LoVo (cell line): Measurements from ENCODE around the gene ZNF587B.
A peak's percentile ranks its signal among the peaks of the same experiment; 100 is the strongest.
"Not testable (repeated sequence)": the region's sequence is repeated elsewhere in the genome, so short reads cannot be mapped to it uniquely, and the experiment has no call there.

Experiments
- DNase-seq: peaks from one replicate; pipeline ENCODE4 v3.0.0-alpha.2; 2016; ENCODE audit warnings: low spot score

Gene ZNF587B

GRCh38 chr19:57830071-57830602 is at the start of gene ZNF587B:
Gene ZNF587B (plus strand): TSS chr19:57830299. CDS start chr19:57830529, 230 bp downstream.
- no peak for DNase-seq

DNA sequence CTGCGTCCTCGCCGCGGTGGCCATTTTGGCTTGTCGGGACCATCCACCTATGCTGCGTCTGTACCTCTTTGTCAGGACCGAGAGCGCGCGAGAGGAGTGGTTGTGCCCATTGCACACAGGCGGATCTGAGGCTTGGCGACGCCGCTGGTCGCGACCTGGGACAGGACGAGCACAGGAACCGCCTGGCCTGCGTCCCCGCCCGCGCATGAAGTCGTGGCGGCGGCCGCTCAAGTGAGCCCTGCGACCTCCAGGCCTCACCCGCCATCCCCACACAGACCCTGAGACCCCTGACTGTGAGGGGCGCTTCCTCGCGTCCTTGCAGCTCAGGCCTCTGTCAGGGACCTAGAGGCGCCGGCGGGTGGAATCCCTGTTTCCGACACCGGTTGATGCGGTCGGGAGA is 43.8 kb upstream of the ZNF587B start:
- DNase-seq = no peak

DNA sequence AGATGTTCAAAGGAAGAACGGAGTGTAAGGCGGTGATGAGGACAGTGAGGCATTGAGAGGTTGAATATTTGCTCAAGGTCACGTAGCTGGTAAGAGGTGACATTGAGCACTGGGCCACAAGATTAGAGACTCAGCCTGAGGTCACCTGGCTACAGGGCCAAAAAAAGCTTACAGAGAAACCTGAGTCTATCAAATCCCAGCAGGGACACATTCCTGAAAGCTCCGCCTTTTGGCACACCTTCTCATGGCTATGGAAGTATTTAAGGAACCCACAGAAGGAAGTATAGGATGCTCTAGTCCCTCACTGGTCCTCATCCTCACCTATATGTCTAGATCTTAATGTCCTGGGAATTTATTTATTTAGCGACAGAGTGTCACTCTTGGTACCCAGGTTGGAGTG is 43.2 kb upstream of the ZNF587B start:
- DNase-seq = no peak

DNA sequence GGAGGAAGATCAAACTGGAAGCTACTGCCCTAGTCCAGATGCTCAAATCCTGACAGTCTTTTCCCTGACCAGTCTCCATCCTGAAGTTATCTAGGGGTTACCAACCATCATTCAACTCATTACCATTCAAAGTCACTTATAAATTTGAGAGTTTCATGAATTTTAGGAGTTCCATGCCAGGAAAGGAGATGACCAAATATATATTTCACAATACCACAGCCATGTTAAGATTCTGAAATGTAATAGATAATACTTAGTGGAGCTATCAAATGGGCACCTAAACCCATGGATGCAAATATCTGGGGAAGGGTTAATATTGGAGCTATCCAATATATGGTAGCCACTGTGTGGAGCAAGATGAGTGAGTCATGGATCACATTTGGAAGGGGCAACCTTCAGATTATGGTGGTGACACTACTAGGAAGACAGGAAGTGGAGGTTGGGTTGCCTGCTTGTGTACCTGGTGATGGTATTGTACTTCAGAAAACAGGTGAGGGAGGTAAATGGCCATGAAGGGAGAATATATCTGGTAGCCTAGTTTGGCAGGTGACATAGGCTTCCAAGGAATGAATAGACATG is 41.9 kb upstream of the ZNF587B start:
- no peak for DNase-seq

GRCh38 chr19:57789288-57789687 is 40.8 kb upstream of the ZNF587B start:
- DNase-seq = no peak

DNA sequence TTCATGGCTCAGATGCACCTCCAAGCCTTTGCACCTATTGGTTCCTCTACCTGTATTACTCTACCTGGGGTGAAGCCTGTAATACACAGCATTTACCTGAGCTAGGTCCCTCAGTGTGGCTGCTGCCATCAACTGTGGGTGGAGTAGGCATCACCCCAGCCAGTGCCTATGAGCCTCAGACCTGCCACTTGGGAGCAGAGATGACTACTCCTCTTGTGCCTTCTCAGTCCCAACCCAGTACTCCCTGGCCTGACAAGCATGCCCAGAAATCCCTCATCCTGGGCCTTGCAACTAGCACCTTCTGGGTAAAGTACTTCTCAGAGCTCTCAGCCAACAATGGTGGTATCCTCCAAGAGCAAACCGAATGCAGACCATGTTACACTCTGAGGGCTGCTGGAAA is 33.5 kb upstream of the ZNF587B start:
- DNase-seq = not testable (repeated sequence)

DNA sequence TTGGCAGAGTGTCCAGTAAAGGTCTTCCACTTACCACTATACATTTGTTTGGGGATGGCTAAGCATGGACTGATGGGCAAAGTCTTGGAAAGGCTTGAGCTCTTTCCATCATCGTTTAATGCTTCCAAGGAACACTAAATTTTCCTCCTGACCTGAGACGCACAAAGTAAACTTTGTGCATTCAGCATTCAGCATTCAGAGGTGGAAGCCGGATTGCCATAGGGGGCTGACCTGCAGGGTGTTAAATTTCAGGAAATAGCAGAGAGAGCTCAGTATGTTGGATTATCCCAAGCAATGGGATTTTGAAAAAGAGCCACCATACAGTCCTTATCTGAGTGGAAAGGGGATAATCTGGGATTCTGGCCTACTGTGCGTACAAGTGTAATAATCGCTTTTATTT is 29.4 kb upstream of the ZNF587B start:
- no peak for DNase-seq

GRCh38 chr19:57802269-57802668 is 27.8 kb upstream of the ZNF587B start:
- DNase-seq = no peak

DNA sequence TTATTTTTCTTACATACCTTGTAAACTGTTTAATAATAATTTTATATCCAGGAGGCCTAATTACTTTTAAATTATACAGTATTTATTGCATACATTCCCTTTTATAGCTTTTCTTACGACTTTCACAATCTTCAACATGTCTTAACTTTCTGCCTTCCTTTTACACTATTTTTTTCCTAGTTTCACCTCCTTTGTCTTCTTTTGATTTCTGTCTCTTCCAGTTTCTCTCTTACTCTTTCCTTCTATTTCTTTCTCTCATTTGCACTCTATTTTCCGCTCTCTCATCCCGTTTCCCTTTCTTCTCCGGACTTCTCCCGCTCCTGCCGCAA is 26.9 kb upstream of the ZNF587B start:
- DNase-seq = no peak

- peak; percentile 44 for DNase-seq
Measured at GRCh38 chr19:57803594-57804325, 26.3 kb upstream of the ZNF587B start.

DNA sequence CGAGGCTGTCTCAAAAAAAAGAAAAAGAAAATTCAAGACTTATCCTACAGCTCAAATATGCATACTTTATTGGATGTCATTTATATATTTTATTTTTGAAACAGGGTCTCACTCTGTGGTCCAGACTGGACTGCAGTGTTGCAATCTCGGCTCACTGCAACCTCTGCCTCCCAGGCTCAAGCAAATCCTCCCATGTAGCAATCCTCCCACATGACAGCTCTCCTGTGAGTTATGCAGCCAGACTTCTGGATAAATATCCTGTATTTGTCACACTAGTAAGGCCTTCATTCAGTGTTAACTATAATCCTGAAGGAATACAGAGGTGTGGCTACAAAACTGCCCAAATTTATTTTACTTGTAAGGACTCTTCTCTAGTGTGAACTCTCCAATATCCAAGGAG is 22.6 kb upstream of the ZNF587B start:
- no peak for DNase-seq

DNA sequence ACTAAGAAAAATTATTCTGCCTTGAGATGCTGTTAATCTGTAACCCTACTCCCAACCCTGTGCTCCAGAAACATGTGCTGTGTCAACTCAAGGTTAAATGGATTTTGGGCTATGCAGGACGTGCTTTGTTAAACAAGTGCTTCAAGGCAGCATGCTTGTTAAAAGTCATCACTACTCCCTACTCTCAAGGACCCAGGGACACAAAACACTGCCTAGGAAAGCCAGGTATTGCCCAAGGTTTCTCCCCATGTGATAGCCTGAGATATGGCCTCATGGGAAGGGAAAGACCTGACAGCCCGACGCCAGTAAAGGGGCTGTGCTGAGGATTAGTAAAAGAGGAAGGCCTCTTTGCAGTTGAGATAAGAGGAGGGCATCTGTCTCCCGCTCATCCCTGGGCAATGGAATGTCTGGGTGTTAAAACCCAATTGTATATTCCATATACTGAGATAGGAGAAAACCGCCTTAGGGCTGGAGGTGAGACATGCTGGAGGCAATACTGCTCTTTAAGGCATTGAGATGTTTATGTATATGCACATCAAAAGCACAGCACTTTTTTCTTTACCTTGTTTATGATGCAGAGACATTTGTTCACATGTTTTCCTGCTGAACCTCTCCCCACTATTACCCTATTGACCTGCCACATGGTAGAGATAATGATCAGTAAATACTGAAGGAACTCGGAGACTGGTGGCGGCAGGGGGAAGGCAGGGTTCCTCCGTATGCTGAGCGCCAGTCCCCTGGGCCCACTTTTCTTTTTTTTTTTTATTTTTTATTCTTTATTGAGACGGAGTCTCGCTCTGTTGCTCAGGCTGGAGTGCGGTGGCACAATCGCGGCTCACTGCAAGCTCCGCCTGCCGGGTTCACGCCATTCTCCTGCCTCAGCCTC is 19.4 kb upstream of the ZNF587B start:
- DNase-seq = not testable (repeated sequence)

DNA sequence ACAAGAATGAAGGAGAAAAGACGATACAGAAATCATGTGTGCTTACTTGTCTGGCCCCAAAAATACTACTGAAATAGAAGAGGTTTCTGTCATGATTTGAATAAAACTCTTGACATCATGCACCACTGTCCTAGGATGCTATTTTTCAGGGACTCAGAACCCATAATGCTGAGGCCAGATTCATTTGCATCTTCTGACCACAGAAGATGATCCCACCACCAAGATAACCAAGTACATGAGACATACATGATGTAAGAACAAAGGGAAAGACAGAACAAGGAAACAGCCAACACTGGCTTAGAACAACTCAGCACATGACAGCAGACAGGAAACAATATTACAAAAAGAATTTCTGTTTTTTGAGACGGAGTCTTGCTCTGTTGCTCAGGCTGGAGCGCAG is 17.9 kb upstream of the ZNF587B start:
- DNase-seq = no peak

- DNase-seq = not testable (repeated sequence)
Measured at GRCh38 chr19:57812975-57813820, 16.9 kb upstream of the ZNF587B start.

DNA sequence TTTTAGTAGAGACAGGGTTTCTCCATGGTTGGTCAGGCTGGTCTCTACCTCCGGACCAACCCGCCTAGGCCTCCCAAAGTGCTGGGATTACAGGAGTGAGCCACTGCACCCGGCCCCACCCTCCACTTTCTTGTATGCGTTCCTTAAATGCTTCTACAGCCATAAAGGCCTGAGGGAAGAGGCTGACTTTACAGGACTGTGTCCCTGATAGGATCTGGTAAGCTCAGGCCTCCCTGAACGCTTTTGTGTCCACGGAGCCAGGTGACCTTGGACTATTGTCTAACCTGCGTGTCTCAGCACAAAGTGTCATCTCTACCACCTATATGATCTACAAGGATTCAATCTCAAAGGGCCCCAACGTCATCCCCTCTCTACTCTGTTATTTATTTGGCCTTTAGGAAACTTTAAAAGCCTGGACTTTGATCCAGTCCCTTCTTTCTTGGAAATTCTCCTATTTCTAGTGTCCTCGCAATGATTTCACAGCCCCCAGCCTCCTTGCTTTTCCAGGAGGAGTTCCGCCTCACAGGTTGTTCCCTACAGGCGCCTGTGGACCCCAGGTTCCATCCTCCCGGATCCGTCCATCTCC is 16.1 kb upstream of the ZNF587B start:
- DNase-seq = peak; percentile 46

GRCh38 chr19:57814505-57815246 is 15.4 kb upstream of the ZNF587B start, which contains the start of gene ZNF552:
Gene ZNF552 (minus strand): TSS chr19:57814913. CDS start chr19:57814743, 170 bp downstream.
- DNase-seq = peak; percentile 93

- DNase-seq = no peak
Measured at GRCh38 chr19:57815247-57816075, 14.6 kb upstream of the ZNF587B start.

GRCh38 chr19:57816652-57817051 is 13.4 kb upstream of the ZNF587B start:
- no peak for DNase-seq

GRCh38 chr19:57817976-57818375 is 12.1 kb upstream of the ZNF587B start:
- no peak for DNase-seq

DNA sequence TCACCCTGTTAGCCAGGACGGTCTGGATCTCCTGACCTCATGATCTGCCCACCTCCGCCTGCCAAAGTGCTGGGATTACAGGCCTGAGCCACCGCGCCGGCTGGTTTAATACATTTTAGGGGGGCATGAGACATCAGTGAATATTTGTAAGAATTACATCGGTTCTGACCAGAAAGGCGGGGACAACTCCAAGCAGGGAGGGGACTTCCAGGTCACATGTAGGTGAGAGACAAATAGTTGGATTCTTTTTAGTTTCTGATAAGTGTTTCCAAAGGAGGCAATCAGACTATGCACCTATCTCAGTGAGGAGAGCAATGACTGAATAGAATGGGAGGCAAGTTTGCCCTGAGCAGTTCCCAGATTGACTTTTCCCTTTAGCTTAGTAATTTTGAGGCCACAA is 11.7 kb upstream of the ZNF587B start:
- DNase-seq = no peak
